GM12891 (cell line): ENCODE measurements around the gene TAF11.

Source experiments
- PAX5 ChIP-seq: IDR thresholded peaks from 2 replicates; pipeline ENCODE4 v1.6.1; 2011; ENCODE audit warnings: low read length, moderate library complexity, mild to moderate bottlenecking; ENCODE audit not compliant: insufficient read depth, severe bottlenecking
- POLR2A ChIP-seq: IDR thresholded peaks from 2 replicates; pipeline ENCODE4 v1.6.1; 2011; ENCODE audit warnings: low read depth, low read length, control low read depth
- TAF1 ChIP-seq: IDR thresholded peaks from 2 replicates; pipeline ENCODE4 v1.6.1; 2011; ENCODE audit warnings: low read depth, low read length, control low read depth

DNA sequence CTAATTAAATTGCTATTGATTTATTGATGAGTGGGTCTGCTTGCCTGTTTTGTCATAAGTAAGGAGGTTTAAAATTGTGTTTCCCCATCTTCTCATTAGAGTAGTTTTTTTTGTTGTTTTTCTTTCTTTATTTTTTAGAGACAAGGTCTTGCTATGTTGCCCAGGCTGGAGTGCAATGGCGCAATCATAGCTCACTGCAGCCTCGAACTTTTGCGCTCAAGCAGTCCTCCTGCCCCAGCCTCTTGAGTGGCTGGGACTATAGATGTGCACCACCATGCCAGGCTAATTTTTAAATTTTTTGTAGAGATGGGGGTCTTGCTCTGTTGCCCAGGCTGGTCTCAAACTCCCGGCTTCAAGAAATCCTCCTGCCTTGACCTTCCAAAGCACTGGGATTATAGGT, 32.3 kb upstream of the TAF11 start:
- no peak for TF ChIP-seq PAX5
- TF ChIP-seq POLR2A, result no peak
- no peak for TF ChIP-seq TAF1
